GM12875 (cell line): ENCODE measurements around the gene BEGAIN.

Experiments
- H3K4me3 ChIP-seq: one replicate; pipeline ENCODE4 v1.5.1; 2011; ENCODE audit warnings: low read depth, low read length, control low read depth
- TF ChIP-seq, protein P1 (sequence below): IDR thresholded peaks from 2 replicates; pipeline ENCODE4 v1.5.1; 2011; ENCODE audit warnings: low read depth, mild to moderate bottlenecking, control low read depth, inconsistent platforms, low read length, moderate library complexity, borderline replicate concordance; ENCODE audit not compliant: insufficient read depth

BEGAIN gene

DNA sequence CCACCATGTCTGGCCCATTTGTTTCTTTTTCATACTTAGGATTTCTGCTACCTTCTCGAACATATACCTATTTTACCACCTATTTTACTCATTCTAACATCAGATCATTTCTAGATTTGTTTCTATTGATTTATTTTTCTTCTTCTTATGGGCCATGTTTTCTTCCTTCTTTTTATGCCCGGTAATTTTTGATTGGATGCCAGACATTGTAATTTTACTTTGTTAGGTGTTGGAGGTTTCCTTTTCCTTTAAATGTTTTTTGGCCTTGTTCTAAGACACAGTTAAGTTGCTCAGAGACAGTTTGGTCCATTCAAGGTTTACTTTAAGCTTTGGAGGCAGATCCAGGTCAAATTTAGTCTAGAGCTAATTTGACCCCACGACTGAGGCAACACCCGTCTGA is 14.7 kb upstream of the BEGAIN start:
- TF ChIP-seq, protein P1, sequence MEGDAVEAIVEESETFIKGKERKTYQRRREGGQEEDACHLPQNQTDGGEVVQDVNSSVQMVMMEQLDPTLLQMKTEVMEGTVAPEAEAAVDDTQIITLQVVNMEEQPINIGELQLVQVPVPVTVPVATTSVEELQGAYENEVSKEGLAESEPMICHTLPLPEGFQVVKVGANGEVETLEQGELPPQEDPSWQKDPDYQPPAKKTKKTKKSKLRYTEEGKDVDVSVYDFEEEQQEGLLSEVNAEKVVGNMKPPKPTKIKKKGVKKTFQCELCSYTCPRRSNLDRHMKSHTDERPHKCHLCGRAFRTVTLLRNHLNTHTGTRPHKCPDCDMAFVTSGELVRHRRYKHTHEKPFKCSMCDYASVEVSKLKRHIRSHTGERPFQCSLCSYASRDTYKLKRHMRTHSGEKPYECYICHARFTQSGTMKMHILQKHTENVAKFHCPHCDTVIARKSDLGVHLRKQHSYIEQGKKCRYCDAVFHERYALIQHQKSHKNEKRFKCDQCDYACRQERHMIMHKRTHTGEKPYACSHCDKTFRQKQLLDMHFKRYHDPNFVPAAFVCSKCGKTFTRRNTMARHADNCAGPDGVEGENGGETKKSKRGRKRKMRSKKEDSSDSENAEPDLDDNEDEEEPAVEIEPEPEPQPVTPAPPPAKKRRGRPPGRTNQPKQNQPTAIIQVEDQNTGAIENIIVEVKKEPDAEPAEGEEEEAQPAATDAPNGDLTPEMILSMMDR, result no peak
- H3K4me3 ChIP-seq, result no peak overlapping the region

DNA sequence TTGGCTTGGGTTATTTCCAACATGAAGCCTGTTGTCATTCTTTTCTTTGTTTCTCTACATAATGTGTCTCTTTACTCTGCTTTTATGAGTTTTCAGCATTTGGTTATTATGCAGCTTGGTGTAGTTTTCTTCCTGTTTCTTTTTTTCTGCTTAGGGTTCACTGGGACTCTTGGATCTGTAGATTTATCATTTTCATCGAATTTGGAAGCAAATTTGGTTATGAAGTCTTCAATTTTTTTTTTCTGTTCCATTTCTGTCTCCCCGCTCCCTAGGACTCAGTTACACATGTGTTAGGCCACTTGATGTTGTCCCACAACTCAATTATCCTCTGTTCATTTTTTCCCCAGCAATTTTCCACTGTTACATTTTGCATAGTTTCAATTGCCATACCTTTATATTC is 13.8 kb upstream of the BEGAIN start:
- H3K4me3 ChIP-seq, result no peak overlapping the region
- TF ChIP-seq, protein P1, result no peak

DNA sequence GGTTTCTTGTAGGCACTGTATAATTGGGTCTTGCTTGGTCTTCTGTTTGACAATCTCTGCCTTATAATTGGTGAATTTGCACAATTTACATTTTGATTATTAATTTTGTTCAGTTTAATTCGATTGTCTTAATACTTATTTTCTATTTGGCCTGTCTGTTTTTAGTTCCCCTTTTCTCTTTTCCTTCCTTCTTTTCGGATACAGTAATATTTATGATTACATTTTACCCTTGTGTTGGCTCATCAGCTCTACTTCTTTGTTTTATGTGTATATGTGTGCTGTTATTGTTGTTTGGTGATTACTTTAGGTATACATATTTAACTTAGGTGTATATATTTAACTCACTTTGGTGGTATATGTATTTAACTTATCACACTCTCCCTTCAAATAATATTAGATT is 12.8 kb upstream of the BEGAIN start:
- TF ChIP-seq, protein P1, result no peak

DNA sequence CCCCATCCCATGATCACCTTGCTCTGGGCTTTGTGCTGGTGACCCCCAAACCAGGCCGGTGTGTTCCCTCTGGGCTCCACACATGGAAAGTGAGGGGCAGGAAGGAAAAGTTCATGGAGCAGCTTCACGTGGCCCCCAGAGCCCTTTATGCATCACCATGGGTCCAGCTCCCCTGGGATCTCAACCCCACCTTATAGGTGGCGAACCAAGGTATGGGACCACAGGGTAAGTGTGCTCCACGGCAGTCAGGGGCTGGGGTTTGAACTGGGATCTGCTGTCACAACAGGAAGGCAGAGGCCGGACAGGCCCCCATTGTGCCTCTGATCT is 7.4 kb upstream of the BEGAIN start:
- TF ChIP-seq, protein P1, result no peak
- no peak overlapping the region for H3K4me3 ChIP-seq

More for the DNA sequence above, 12.8 kb upstream of the BEGAIN start:
- H3K4me3 ChIP-seq, result no peak overlapping the region

DNA sequence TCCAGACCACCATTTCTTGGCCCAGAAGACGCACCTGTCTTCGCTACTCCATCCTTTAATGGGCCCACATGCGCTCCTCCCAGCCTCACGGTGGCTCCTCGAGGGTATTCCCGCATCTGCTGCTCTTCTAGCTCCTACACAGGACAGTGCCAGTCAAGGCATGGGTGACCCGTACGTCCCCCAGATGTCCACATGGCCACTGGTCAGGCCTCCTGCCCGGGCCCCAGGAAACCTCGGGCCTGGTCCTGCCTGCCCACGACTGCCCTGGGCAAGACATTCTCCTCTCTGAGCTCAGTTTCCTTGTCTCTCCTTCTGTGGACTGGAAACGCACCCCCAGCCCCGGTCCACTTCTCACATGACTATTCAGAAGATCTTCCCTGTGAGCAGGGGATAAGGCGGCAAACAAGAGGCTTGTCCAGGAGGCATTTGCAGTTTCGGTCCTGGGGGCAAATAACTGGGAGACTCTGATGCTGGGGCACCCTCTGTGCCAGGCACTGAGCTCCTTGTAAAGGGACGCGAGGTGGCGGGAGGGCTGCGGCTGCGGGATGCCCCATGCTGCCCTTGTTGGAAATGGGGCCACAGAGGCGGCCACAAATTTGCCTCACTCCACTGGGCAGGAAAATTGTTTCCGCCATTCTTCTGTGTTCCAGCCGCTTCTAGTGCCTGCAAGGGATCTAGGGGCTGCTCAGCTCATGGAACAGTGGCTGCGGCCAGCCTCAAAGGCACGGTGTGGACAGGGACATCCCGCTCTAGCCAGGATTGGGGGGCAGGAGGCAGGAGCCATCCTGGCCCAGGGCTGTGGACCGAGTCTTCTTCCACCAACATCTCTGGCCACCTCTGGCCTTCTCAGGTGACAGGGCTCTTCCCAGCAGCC is 6.8 kb upstream of the BEGAIN start:
- TF ChIP-seq, protein P1, result no peak

DNA sequence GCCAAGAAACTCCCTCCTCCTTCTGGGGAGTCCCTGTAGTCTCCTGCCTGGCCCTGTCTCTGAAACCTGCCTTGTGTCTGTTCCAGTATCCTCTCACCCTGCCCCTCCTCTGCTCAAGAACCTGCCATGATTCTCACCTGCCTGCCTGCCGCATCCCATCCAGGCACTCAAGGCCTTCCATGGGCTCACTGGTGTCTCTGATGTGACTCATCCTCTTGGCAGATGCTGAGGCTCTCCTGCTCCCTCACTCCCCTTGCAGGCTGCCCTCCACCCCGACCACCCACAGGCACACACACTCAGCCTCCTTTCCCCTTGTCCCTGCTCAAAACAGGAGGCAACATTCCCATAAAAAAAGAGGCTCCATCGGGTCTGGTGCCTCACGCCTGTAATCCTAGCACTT is 5.8 kb upstream of the BEGAIN start:
- TF ChIP-seq, protein P1, result no peak
- no peak overlapping the region for H3K4me3 ChIP-seq

More for the DNA sequence above, 6.8 kb upstream of the BEGAIN start:
- no peak overlapping the region for H3K4me3 ChIP-seq

DNA sequence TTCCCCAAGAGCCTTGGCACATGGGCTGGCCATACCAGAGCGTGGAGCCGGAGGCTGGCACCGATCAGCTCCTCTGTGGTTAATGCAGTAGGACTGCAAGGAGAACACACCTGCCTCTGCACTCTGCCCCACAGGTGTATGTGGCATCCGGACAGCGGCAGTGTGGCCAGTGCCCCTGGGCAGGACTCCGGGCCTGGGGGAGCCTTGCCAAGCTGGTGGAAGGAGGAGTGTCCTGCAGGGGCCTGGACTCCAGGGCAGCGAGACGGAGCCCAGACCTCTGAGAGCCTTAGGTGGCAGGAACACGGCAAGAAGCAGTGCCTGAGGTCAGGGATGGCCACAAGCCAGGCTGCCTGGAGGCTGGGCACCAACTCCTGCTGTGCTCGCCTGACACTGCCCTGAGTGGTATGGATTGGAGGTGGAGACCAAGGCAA is 5.3 kb upstream of the BEGAIN start:
- TF ChIP-seq, protein P1, result no peak
- H3K4me3 ChIP-seq, result no peak overlapping the region
